Stimulated activated CD4-positive, alpha-beta T cell treated with anti-CD3 and anti-CD28 coated beads, TNF-alpha, amount 100 ng/mL, for 4 hours (primary cell): ENCODE measurements around the gene DLST.

Experiments used
- DNase-seq, 3 experiments: peaks; one replicate each; pipeline ENCODE4 v3.0.0-alpha.2; 2020; ENCODE audit warnings: low read depth in 3 of 3

DLST gene

DNA sequence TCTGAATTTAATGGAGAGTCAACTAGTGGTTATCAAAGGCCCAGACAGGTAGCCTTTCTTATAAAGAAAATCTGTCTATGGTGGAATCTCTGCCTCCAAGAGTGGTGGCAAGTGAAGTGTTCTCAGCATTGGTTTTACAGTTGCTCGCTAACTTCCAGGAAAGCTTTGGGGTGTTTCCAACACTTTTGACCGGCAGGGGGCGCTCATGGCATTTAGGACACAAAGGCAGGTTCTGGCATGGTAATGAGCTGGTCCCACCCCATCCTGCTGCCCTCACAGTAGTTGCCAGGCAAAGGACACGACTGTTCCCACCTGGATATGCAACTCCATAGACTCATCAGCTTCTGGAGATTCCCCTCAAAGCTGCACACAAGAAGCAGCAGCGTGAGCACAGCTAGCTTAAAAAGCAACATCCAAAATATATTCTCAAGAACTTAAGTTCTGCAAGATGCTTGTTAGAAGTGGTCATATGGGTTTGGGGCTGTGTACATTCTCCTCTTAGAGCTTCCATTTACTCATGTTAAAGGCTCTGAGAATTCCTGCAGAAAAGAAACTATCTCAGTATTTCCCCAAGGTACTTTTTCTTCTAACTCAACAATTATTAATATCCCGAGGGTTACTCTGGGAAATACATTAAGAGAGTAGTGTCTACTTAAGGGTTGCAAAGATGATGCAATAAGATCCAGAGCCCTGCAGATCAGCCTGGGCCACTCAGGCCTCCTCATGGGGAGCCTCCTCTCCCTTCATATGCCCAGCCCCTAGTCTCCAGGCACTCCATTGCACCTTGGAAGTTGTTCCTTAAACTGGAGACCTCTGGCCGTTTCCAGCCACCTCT lies 20.6 kb upstream of the DLST start:
- DNase-seq = peak; percentile 78 to 95 (median 91)

- no peak for DNase-seq
Measured at GRCh38 chr14:74861734-74862090, 20.0 kb upstream of the DLST start.

DNA sequence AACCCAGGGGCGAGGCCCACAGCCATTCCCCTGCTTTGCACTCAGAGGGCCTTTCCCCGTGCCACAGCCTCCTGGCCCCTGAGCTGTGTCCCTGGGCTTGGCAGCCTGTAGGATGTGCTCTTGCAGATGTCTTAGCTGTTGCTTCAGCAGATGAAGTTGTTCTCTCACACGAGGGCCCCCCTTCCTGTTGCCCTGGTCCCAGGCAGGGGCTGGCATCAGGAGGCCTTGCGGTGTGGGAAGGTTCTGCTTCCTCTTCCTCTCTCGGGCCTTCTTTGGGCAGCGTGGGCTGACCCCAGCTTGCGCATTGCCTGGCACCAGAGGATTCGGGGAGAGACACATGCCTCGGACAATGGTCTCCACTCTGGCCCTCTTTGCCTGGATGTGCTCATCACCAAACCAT lies 18.4 kb upstream of the DLST start:
- no peak for DNase-seq

DNA sequence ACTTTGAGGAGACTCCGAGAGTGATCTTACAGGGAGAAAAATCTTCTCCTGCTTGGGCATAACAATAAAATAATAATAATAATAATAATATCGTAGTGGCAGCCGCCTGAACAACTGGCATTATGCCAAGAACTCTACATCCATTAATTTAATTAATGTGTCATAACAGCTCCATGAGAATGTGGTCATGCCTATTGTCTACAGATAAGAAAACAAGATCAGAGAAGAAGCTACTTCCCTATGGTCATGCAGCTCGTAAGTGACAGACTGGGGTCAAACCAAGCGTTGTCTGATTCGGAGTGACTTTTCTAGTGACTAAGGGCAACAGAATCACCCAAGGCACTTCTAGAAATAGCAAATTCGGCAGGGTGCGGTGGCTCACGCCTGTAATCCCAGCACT lies 17.5 kb upstream of the DLST start:
- no peak for DNase-seq

DNA sequence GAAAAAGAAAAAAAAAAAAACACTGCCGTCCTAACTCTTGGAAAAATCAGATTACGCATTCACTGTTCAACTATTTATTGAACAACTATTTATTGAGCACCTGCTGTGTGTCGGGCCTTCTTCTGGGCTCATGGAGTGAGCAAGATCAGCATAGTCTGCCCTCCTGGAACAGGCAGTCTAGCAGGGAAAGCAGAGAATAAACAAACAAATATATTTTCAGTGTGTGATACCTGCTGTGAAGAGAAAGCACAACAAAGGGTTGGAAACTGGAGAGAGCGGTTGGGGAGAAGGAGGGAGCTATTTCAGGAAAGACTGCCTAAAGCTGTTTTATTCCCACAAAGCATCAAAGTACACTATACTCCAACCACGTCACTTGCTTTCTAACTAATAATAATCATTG lies 16.6 kb upstream of the DLST start:
- DNase-seq = no peak

DNA sequence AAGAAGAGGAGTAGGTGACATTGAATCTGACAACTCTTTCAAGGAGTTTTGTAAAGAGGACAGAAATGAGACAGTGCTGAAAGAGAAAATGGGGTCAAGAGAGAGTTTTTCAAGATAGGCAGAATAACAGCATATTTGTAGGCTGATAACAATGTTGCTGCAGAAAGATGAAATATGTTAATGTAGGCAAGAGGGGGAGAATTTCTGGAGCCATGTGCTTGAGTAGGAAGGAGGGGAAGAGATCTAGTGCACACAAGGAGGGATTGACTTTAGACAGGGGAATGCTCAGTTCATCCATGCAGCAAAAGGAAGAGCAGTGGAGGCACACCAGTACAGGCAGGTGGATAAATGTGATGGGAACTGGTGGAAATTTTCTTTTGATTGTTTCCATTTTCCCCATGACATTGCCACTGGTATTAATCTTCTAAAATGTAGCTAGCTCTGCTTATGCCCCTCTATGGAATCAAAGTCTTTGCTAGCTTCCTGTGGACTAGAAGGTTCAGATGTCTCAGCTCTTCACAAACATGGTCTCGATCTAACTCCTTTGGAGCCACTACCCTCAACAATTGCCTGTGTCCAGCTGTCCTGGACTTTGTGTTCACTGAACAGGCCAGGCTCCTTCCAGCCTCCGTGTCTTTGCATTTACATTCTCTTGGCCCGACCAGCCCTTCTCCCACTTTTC lies 14.9 kb upstream of the DLST start:
- no peak for DNase-seq

- peak in 2 of 3 experiments; percentile 18 to 36 for DNase-seq
Measured at GRCh38 chr14:74867673-74868072, 14.0 kb upstream of the DLST start.

DNA sequence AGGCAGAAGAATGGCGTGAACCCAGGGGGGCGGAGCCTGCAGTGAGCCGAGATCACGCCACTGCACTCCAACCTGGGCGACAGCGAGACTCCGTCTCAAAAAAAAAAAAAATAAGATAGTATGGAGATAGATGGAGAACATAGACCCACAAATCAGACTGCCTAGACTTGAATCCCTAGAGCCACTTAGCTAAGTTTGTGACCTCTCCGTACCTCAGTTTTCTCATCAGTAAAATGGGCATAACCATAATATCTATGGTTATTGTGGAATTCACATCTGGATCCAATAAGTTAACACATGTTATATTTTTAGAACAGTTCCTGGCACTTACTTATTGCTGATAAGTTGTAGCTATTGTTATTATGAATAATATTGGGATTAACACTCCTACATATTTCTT lies 13.0 kb upstream of the DLST start:
- DNase-seq = no peak

DNA sequence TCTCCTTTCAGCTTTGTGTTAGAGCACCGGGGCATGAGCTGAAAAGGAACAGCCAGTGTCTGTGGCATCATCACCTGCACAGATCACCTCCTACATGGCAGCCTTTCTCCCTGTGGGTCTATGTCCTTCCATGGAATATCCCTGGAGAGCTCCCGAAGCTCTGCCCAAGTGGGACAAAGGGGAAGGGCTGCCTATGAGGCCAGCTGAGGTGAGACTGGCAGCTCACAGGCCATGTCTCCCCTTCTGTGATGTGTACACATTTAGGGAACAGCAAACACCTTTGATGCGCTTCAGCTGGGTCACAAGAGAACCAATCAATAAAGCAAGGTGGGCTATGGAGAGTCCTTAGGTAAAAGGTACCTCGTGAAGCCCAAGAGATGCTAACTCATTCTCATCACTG lies 9.9 kb upstream of the DLST start:
- DNase-seq = no peak

GRCh38 chr14:74875204-74875603 lies 6.5 kb upstream of the DLST start:
- DNase-seq = no peak

GRCh38 chr14:74875941-74876913 lies 5.5 kb upstream of the DLST start, which contains the start of gene PROX2:
Gene PROX2 (minus strand): TSS chr14:74876145. CDS start chr14:74863834, 12,311 bp downstream.
- DNase-seq = no peak

- no peak for DNase-seq
Measured at GRCh38 chr14:74879427-74880182, 2.1 kb upstream of the DLST start.

DNA sequence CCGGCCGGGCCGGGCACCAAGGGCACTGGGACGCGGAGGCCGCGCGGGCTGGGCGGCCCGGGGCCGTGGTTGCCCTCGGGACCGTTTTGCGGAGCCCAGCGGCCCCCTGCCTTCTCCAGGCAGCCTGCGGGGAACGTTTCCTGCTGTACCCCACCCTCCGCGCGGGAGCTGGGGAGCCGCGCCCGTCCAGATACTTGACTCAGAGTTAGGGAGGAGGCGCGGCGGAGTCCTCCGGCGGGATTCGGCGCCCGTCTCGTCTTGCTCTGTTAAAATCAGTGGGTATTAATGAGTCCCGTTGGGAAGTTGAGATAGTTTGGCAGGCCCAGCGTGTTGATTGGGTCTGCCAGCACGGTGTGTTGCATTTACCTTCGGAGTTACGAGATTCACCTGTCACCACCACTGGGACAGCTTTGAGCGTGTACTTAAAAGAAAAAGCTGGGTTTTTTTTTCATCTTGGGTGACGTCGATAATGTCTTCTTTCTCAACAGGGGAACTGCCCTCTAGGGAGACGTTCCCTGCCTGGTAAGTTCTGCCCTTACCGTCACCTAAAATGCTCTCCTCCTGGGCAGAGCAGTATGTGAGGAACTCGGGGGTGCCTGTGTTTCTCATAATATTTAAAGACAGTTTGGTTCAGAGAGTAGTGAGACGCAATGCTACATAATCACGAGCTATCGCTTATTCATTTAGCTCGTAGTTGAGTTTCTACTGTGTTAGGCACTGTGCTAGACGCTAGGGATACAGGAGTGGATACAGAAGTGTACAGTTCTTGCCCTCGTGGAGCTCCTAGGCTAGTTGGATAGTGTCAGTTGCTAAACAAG lies 596 bp downstream of the DLST start:
- peak in 2 of 3 experiments; percentile 17 to 20 for DNase-seq

DNA sequence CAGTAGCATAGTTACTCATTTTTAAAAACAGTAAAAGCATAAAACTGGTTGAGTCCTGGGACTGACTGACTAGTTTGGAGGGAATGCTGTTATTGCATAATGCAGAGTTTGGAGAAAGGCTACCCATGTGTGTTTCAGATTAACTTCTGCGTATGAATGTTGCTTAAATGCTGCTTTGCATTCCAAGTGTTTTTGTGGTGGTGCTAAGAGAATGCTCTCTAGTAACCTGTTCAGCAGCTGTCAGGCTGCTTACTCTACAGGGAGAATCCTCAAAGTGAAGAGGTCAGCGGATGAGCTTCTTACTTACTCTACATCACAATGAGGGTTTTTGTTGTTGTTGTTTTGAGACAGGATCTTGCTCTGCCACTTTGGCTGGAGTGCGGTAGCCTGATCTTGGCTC lies 4.3 kb downstream of the DLST start:
- DNase-seq = no peak

DNA sequence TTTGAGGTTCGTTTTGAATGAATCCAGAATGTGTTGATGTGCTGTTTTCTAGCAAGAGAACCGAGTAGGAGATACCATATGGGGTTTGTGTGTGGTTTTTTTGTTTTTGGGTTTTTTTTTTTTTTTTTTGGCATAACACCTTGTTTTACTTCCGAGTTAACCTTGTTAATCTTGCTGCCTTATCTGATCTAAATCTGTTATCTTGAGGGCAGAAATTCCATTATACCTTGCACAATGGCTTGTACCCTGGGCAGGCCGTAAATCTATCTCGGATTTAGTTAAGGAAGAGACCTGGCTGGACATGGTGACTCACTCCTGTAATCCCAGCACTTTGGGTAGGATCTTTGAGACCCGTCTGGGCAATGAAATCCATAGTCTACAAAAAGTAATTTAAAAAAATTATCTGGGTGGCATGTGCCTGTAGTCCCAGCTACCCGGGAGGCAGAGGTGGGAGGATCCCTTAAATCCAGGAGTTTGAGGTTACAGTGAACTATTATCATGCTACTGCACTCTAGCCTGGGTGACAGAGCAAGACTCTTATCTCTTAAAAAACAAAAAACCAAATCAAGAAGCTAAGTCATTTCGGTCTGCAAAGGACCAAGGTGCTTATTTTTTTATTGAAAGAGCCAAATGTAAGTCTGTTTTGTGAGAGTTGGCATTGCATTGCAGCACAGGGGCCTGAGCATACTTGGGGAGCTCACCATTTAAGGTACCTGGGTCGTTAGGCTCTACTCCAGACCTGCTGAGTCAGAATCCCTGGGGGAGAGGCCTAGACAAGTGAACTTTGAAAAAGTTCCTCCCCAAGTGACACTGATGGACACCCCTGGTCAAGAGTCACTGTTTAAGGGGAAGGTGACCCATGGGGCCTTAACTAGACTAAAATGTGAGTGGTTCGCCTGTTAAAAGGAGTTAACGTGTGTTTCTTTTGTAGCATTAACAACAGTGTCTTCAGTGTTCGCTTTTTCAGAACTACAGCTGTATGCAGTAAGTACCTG lies 6.7 kb downstream of the DLST start:
- no peak for DNase-seq

GRCh38 chr14:74890262-74890661 lies 8.5 kb downstream of the DLST start:
- no peak for DNase-seq

GRCh38 chr14:74891870-74892269 lies 10.2 kb downstream of the DLST start:
- DNase-seq = no peak

DNA sequence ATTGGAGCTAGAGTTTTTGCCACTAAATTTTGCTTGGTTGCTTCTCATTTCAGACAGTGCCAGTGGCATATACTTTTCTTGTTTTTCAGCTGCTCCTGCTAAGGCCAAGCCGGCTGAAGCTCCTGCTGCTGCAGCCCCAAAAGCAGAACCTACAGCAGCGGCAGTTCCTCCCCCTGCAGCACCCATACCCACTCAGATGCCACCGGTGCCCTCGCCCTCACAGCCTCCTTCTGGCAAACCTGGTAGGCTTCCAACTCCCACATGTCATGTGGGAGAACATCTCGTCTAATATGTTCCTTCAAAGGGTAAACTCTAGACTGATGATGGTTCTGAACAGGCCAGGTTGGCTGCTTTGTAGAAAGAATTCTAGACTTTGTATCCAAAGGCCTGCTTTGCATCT lies 11.0 kb downstream of the DLST start:
- no peak for DNase-seq

GRCh38 chr14:74893614-74894091 lies 11.9 kb downstream of the DLST start:
- no peak for DNase-seq
